IMR-90 (cell line): ENCODE measurements around the gene CCDC198. TPM values are rescaled to one million over a fixed set of nuclear protein-coding genes. Genes with fewer than 3 reads are reported as not detected.

Source experiments
- ATAC-seq: fragments of 200-7000 bp; cut with Tn5 transposase; 2 replicates; pipeline ENCODE4 v1.9.1; 2020; ENCODE audit warnings: low read depth, mild to moderate bottlenecking, moderate library complexity
- BruUV-seq: library from RNA; stranded (reverse); fragments of 400-500 nt; replicated peaks from 2 replicates; lab custom pipeline; 2021; lab: Mats Ljungman, UMichigan
- CTCF ChIA-PET: fragments of 300-600 bp; formaldehyde crosslinking; extraction: SDS; loops from one replicate; lab custom pipeline; 2021; ENCODE audit warnings: antibody characterized with exemption; lab: Yijun Ruan, JAX
- POLR2A ChIA-PET: fragments of 300-600 bp; sonication (Branson Sonifier 250); formaldehyde crosslinking; loops from one replicate; lab custom pipeline; 2022; ENCODE audit warnings: antibody characterized with exemption; ENCODE audit not compliant: unreplicated experiment; lab: Charles Lee
- DNase-seq: peaks from one replicate; pipeline ENCODE4 v3.0.0; 2013
- H2AFZ ChIP-seq: replicated peaks from 2 replicates; pipeline ENCODE3; 2013; ENCODE audit warnings: low read length, mild to moderate bottlenecking; ENCODE audit not compliant: poor library complexity
- H2AK5ac ChIP-seq: 2 replicates; pipeline ENCODE4 v1.6.1; 2013; ENCODE audit warnings: low read depth, low read length, inconsistent platforms
- H2AK9ac ChIP-seq: replicated peaks from 2 replicates; pipeline ENCODE3; 2013; ENCODE audit warnings: mild to moderate bottlenecking, low read depth, low read length, moderate library complexity; ENCODE audit not compliant: poor library complexity
- H2BK120ac ChIP-seq: 2 replicates; pipeline ENCODE4 v1.6.1; 2013; ENCODE audit warnings: low read depth, low read length, inconsistent platforms
- H2BK15ac ChIP-seq: 3 replicates; pipeline ENCODE4 v1.6.1; 2013; ENCODE audit warnings: low read depth, low read length, inconsistent platforms
- H2BK20ac ChIP-seq: 2 replicates; pipeline ENCODE4 v1.6.1; 2013; ENCODE audit warnings: low read depth, mild to moderate bottlenecking, inconsistent platforms, low read length, moderate library complexity
- H2BK5ac ChIP-seq: 2 replicates; pipeline ENCODE4 v1.6.1; 2013; ENCODE audit warnings: mild to moderate bottlenecking, low read depth, low read length, inconsistent platforms; ENCODE audit not compliant: poor library complexity, severe bottlenecking
- H3K14ac ChIP-seq: replicated peaks from 2 replicates; pipeline ENCODE4 v1.6.1; 2013; ENCODE audit warnings: low read depth, low read length, inconsistent platforms
- H3K18ac ChIP-seq: 2 replicates; pipeline ENCODE4 v1.6.1; 2013; ENCODE audit warnings: low read depth, low read length, control low read depth
- H3K23ac ChIP-seq: 2 replicates; pipeline ENCODE4 v1.6.1; 2013; ENCODE audit warnings: low read depth, low read length, inconsistent platforms
- H3K27ac ChIP-seq: 2 replicates; pipeline ENCODE4 v1.5.1; 2013; ENCODE audit warnings: mild to moderate bottlenecking, control low read depth, low read length; ENCODE audit not compliant: insufficient read depth
- H3K27me3 ChIP-seq: 2 replicates; pipeline ENCODE4 v1.6.1; 2013; ENCODE audit warnings: low read length; ENCODE audit not compliant: control insufficient read depth, insufficient read depth
- H3K36me3 ChIP-seq: 2 replicates; pipeline ENCODE4 v1.6.1; 2013; ENCODE audit warnings: low read length, mixed read lengths; ENCODE audit not compliant: control insufficient read depth, insufficient read depth
- H3K4ac ChIP-seq: 2 replicates; pipeline ENCODE4 v1.6.1; 2013; ENCODE audit warnings: low read depth, low read length, inconsistent platforms
- H3K4me1 ChIP-seq: 2 replicates; pipeline ENCODE4 v1.6.1; 2013; ENCODE audit warnings: low read length, mixed read lengths; ENCODE audit not compliant: control insufficient read depth, insufficient read depth
- H3K4me2 ChIP-seq: 2 replicates; pipeline ENCODE4 v1.6.1; 2013; ENCODE audit warnings: low read depth, mild to moderate bottlenecking, control low read depth, low read length, moderate library complexity
- H3K4me3 ChIP-seq: 2 replicates; pipeline ENCODE4 v1.5.1; 2013; ENCODE audit warnings: low read depth, mild to moderate bottlenecking, control low read depth, low read length, moderate library complexity; ENCODE audit not compliant: insufficient read depth
- H3K56ac ChIP-seq: 2 replicates; pipeline ENCODE4 v1.6.1; 2013; ENCODE audit warnings: low read length, inconsistent platforms; ENCODE audit not compliant: insufficient read depth; ENCODE audit errors: extremely low read depth
- H3K79me1 ChIP-seq, 2 experiments: 2 replicates each; pipeline ENCODE4 v1.6.1; 2013; ENCODE audit warnings: low read length in 2 of 2, inconsistent platforms in 1 of 2, low read depth in 1 of 2
- H3K9ac ChIP-seq: 2 replicates; pipeline ENCODE4 v1.6.1; 2013; ENCODE audit warnings: low read depth, low read length, control low read depth
- H3K9me1 ChIP-seq: 2 replicates; pipeline ENCODE4 v1.6.1; 2013; ENCODE audit warnings: low read length, inconsistent platforms; ENCODE audit not compliant: insufficient read depth
- H3K9me3 ChIP-seq: 2 replicates; pipeline ENCODE4 v1.6.1; 2013; ENCODE audit warnings: low read length; ENCODE audit not compliant: control insufficient read depth, insufficient read depth
- H4K20me1 ChIP-seq: 2 replicates; pipeline ENCODE4 v1.6.1; 2013; ENCODE audit warnings: low read length, inconsistent platforms; ENCODE audit not compliant: insufficient read depth
- H4K5ac ChIP-seq: 2 replicates; pipeline ENCODE4 v1.6.1; 2013; ENCODE audit warnings: mild to moderate bottlenecking, low read depth, low read length, control low read depth
- H4K8ac ChIP-seq, 2 experiments: 2 replicates each; pipeline ENCODE4 v1.6.1; 2013; ENCODE audit warnings: low read depth in 2 of 2, low read length in 2 of 2, control low read depth in 1 of 2, inconsistent platforms in 1 of 2
- H4K91ac ChIP-seq: 2 replicates; pipeline ENCODE4 v1.6.1; 2013; ENCODE audit warnings: low read depth, low read length, inconsistent platforms; ENCODE audit not compliant: insufficient read depth
- BHLHE40 ChIP-seq: fragments of 150-350 bp; IDR thresholded peaks from 2 replicates; pipeline ENCODE4 v1.6.1; 2016; ENCODE audit warnings: mild to moderate bottlenecking, low read depth, low read length
- CEBPB ChIP-seq: IDR thresholded peaks from 2 replicates; pipeline ENCODE4 v1.6.1; 2012; ENCODE audit warnings: low read depth, low read length, improper control_type of control experiment
- CHD1 ChIP-seq: IDR thresholded peaks from 2 replicates; pipeline ENCODE4 v1.6.1; 2012; ENCODE audit warnings: low read depth, low read length, improper control_type of control experiment
- CTCF ChIP-seq: conservative IDR thresholded peaks from 2 replicates; pipeline ENCODE4 v1.5.1; 2012; ENCODE audit warnings: mild to moderate bottlenecking, low read depth, low read length, improper control_type of control experiment
- ELK1 ChIP-seq: fragments of 150-350 bp; IDR thresholded peaks from 2 replicates; pipeline ENCODE4 v1.6.1; 2016; ENCODE audit warnings: low read depth, mild to moderate bottlenecking, low read length, moderate library complexity, borderline replicate concordance
- FOS ChIP-seq: fragments of 150-350 bp; IDR thresholded peaks from 2 replicates; pipeline ENCODE4 v1.6.1; 2016; ENCODE audit warnings: low read depth, low read length
- MAFK ChIP-seq: IDR thresholded peaks from 2 replicates; pipeline ENCODE4 v1.6.1; 2012; ENCODE audit warnings: low read depth, low read length, improper control_type of control experiment
- MAZ ChIP-seq: IDR thresholded peaks from 2 replicates; pipeline ENCODE4 v1.6.1; 2012; ENCODE audit warnings: low read depth, mild to moderate bottlenecking, low read length, improper control_type of control experiment, moderate library complexity, borderline replicate concordance
- MXI1 ChIP-seq: IDR thresholded peaks from 2 replicates; pipeline ENCODE4 v1.6.1; 2012; ENCODE audit warnings: low read depth, mild to moderate bottlenecking, low read length, moderate library complexity, borderline replicate concordance
- NFE2L2 ChIP-seq: fragments of 150-350 bp; IDR thresholded peaks from 2 replicates; pipeline ENCODE4 v1.6.1; 2016; ENCODE audit warnings: low read depth, mild to moderate bottlenecking, low read length
- POLR2A ChIP-seq: IDR thresholded peaks from 2 replicates; pipeline ENCODE4 v1.6.1; 2012; ENCODE audit warnings: mild to moderate bottlenecking, low read depth, low read length
- RAD21 ChIP-seq: IDR thresholded peaks from 2 replicates; pipeline ENCODE4 v1.6.1; 2012; ENCODE audit warnings: low read length, improper control_type of control experiment
- RCOR1 ChIP-seq: IDR thresholded peaks from 2 replicates; pipeline ENCODE4 v1.6.1; 2012; ENCODE audit warnings: mild to moderate bottlenecking, low read length, improper control_type of control experiment; ENCODE audit not compliant: insufficient replicate concordance
- RFX5 ChIP-seq: IDR thresholded peaks from 2 replicates; pipeline ENCODE4 v1.8.0; 2012; ENCODE audit warnings: low read depth, mild to moderate bottlenecking, low read length, moderate library complexity
- SMC3 ChIP-seq: fragments of 150-350 bp; IDR thresholded peaks from 2 replicates; pipeline ENCODE4 v1.6.1; 2016; ENCODE audit warnings: low read depth, mild to moderate bottlenecking, antibody characterized with exemption, low read length, moderate library complexity
- USF2 ChIP-seq: fragments of 150-350 bp; IDR thresholded peaks from 2 replicates; pipeline ENCODE4 v1.6.1; 2017; ENCODE audit warnings: mild to moderate bottlenecking, antibody characterized with exemption, low read length, low read depth
- WGBS, 2 experiments: methylation state at CpG; one replicate each; pipeline versions ENCODE4 v1.1.5 to v1.1.7; 2013; ENCODE audit warnings: missing lambda C conversion rate in 2 of 2; ENCODE audit not compliant: insufficient read length in 1 of 2; ENCODE audit errors: extremely low coverage in 2 of 2; 5-methylcytosine and 5-hydroxymethylcytosine counted together
- dilution Hi-C: fragments of 300-500 bp; cut with HindIII; formaldehyde crosslinking; loops from one replicate; pipeline ENCODE4 v1.14.3; 2018; ENCODE audit warnings: low sequenced_read_pairs; ENCODE audit not compliant: unreplicated experiment
- in situ Hi-C: fragments of 300-500 bp; cut with MboI; formaldehyde crosslinking; loops from 3 replicates; pipeline ENCODE4 v1.14.3; 2019; ENCODE audit warnings: low sequenced_read_pairs, inconsistent platforms, mixed read lengths
- intact Hi-C: fragments of 100-400 bp; cut with micrococcal nuclease; formaldehyde crosslinking; loops from 2 replicates; pipeline ENCODE4 v1.10.0; 2022
- polyA plus RNA-seq, 3 experiments: library from polyadenylated mRNA; depleted of rRNA; stranded (reverse); fragments of >200 nt; gene quantifications; 2 replicates each; pipeline ENCODE4 v1.2.3, GENCODE V29; 2012; ENCODE audit warnings: low replicate concordance in 1 of 3
- total RNA-seq: library from RNA; depleted of rRNA; stranded (reverse); fragments of >200 nt; gene quantifications from 2 replicates; pipeline ENCODE4 v1.2.3, GENCODE V29; 2012

Gene CCDC198
- total and polyA plus RNA-seq, 2 of the 4 experiments (the other 2 are of a cell fraction), result not detected

- Histone ChIP-seq H2AK9ac (no peak overlapping the region), H4K91ac (no peak overlapping the region), H4K8ac (no peak overlapping the region), H3K56ac (no peak overlapping the region), H2BK5ac (no peak overlapping the region), H3K4me3 (no peak overlapping the region), H3K4me1 (no peaks in the 10 kb centered on the region), H3K9ac (no peak overlapping the region), H2BK120ac (no peak overlapping the region), H3K14ac (no peak overlapping the region), H2AFZ (no peak overlapping the region), H2BK20ac (no peak overlapping the region), H3K9me3 (no peaks in the 10 kb centered on the region), H3K79me1 (no peaks in the 10 kb centered on the region), H3K9me1 (no peaks in the 10 kb centered on the region), H2BK15ac (no peak overlapping the region), H2AK5ac (no peak overlapping the region), H3K27ac (no peak overlapping the region), H3K4ac (no peak overlapping the region), H3K23ac (no peak overlapping the region), H3K36me3 (no peaks in the 10 kb centered on the region), H3K18ac (no peak overlapping the region), H3K4me2 (no peak overlapping the region), H4K20me1 (no peaks in the 10 kb centered on the region), H3K27me3 (peaks cover under 1% of the 10 kb centered on the region; the same call in 1 of the 2 replicates), H4K5ac (no peak overlapping the region)
- intact Hi-C loops (no loop called here), dilution Hi-C loops (no loop called here), in situ Hi-C loops (no loop called here)
- ATAC-seq, result no peak
- ChIA-PET POLR2A (no interaction called here), CTCF (no interaction called here)
- no peak for DNase-seq
- BruUV-seq, result no TSS peak
- TF ChIP-seq BHLHE40 (no peak), RAD21 (no peak), MXI1 (no peak), RFX5 (no peak), CTCF (no peak), RCOR1 (no peak), POLR2A (no peak), CEBPB (no peak), MAZ (no peak), USF2 (no peak), CHD1 (no peak), ELK1 (no peak), FOS (no peak), NFE2L2 (no peak), SMC3 (no peak), MAFK (no peak)
- 20% methylated on average over 1 of the region's 1 CpG; no CpG with 5 or more reads in 1 of the 2 experiments for WGBS, 2 experiments
These were observed 14.5 kb downstream of the CCDC198 start for GRCh38 chr14:57479197-57479596.
